ENCODE measurements around the gene EP400.

DNA sequence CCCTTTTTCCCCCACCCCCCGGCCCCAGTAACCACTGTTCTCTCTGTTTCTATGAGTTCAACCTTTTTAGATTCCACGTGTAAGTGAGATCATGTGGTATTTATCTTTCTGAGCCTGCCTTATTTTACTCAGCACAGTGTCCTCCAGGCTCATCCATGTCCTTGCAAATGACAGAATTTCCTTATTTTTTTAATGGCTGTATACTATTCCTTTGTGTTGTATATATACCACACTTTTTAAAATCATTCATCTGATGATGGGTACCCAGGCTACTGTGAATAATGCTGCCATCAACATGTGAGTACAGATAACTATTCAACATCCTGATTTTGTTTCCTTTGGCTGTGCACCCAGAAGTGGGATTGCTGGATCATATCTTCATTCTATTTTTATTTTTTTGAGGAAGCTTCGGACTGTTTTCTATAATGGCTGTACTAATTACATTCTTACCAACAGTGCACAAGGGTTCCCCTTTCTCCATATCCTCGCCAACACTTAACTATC, 139.7 kb downstream of the EP400 start:
- no peak for TF ChIP-seq CTCF (IDR thresholded peaks at IDR 0.05)
- no peak for TF ChIP-seq ZFX (IDR thresholded peaks at IDR 0.05; ENCODE audit: borderline replicate concordance)
